K562 (cell line): ENCODE measurements around the gene EMC6. TPM values are rescaled to one million over a fixed set of nuclear protein-coding genes. Genes with fewer than 3 reads are reported as not detected.

Experiments used
- AFF1 ChIP-seq, 2 experiments: fragments of 450-650 bp; IDR thresholded peaks; 2 replicates each; pipeline ENCODE4 v1.6.1; 2018; ENCODE audit warnings: mild to moderate bottlenecking in 2 of 2, low read depth in 1 of 2; ENCODE audit not compliant: partially characterized antibody in 2 of 2
- AFF4 ChIP-seq: sonication (generic); formaldehyde crosslinking; IDR thresholded peaks from 2 replicates; pipeline ENCODE4 v1.8.0; 2023; ENCODE audit warnings: mild to moderate bottlenecking, missing genetic modification reagents
- ARID1B ChIP-seq: fragments of 450-650 bp; IDR thresholded peaks from 2 replicates; pipeline ENCODE4 v1.6.1; 2016; ENCODE audit warnings: antibody characterized with exemption, mild to moderate bottlenecking, inconsistent platforms
- ARID2 ChIP-seq: fragments of 450-650 bp; IDR thresholded peaks from 2 replicates; pipeline ENCODE4 v1.6.1; 2017; ENCODE audit warnings: antibody characterized with exemption, mild to moderate bottlenecking
- TEAD1 ChIP-seq, 2 experiments: fragments of 450-650 bp in 1 of 2; sonication (generic) in 1 of 2; formaldehyde crosslinking; IDR thresholded peaks; 2 replicates each; pipeline versions ENCODE4 v1.4.0 to v1.8.0; 2020 to 2022; ENCODE audit warnings: mild to moderate bottlenecking in 2 of 2, missing genetic modification reagents in 1 of 2
- ZBED1 ChIP-seq: IDR thresholded peaks from 2 replicates; pipeline ENCODE4 v1.6.1; 2014
- polyA plus RNA-seq, 8 experiments: library from polyadenylated mRNA; depleted of rRNA in 4 of 8; stranded (reverse) in 5 of 8; unstranded in 3 of 8; fragments of >200 nt; fragmentation: Nextera tagmentation in 2 of 8; fragmentation: Illumina TruSeq in 1 of 8; extraction: Ambion mirVana in 2 of 8; extraction: Trizol in 1 of 8; gene quantifications; 2 replicates each; pipeline versions ENCODE4 v1.2.1 to v1.2.3, GENCODE V29; 2011 to 2014; ENCODE audit warnings: inconsistent platforms in 1 of 8, missing spikeins in 1 of 8
- total RNA-seq, 7 experiments: library from RNA; depleted of rRNA in 6 of 7; stranded (reverse); fragments of >200 nt in 6 of 7; fragmentation: Illumina TruSeq in 2 of 7; extraction: Trizol in 2 of 7; gene quantifications; 2 replicates each; pipeline versions ENCODE4 v1.2.1 to v1.2.3, GENCODE V29; 2011 to 2021; ENCODE audit warnings: low replicate concordance in 1 of 7
- TF ChIP-seq, protein P1 (sequence below): fragments of 450-650 bp; IDR thresholded peaks from 2 replicates; pipeline ENCODE4 v1.6.1; 2018; ENCODE audit warnings: mild to moderate bottlenecking, low read depth; ENCODE audit not compliant: partially characterized antibody
- TF ChIP-seq, protein P2 (sequence below): sonication (generic); formaldehyde crosslinking; IDR thresholded peaks from 2 replicates; pipeline ENCODE4 v1.8.0; 2023; ENCODE audit warnings: missing genetic modification reagents, mild to moderate bottlenecking, borderline replicate concordance

The EMC6 gene
- total and polyA plus RNA-seq, 9 of the 15 experiments (the other 6 are each of a cell fraction or from before 2014, with no cell fraction given), result 2.9 to 136 (median 24.9) TPM

DNA sequence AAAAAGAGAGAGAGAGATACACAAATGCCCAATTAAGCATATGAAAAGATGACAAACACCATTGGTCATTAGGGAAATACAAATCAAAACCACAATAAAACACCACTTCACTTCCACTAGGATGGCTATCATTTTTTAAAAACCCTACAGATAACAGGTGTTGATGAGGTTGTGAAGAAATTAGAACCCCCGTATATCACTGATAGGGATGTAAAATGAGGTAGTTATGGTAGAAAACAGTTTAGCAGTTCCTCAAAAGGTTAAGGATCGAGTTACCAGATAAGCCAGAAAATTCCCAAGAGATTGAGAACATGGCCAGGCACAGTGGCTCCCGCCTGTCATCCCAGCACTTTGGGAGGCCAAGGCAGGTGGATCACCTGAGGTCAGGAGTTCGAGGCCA lies 24.5 kb downstream of the EMC6 start (continued):
- TF ChIP-seq AFF1 (IDR thresholded peaks at IDR 0.05; ENCODE audit: low read depth in 1 of 2, partially characterized antibody in 2 of 2) (no peak), AFF4 (CRISPR knock-in tag) (no peak), TEAD1 (CRISPR knock-in tag; IDR thresholded peaks at IDR 0.05) (no peak), ZBED1 (no peak), ARID2 (no peak), ARID1B (no peak)
- TF ChIP-seq, protein P1, sequence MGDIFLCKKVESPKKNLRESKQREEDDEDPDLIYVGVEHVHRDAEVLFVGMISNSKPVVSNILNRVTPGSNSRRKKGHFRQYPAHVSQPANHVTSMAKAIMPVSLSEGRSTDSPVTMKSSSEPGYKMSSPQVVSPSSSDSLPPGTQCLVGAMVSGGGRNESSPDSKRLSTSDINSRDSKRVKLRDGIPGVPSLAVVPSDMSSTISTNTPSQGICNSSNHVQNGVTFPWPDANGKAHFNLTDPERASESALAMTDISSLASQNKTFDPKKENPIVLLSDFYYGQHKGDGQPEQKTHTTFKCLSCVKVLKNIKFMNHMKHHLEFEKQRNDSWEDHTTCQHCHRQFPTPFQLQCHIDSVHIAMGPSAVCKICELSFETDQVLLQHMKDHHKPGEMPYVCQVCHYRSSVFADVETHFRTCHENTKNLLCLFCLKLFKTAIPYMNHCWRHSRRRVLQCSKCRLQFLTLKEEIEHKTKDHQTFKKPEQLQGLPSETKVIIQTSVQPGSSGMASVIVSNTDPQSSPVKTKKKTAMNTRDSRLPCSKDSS, result no peak
- TF ChIP-seq, protein P2, sequence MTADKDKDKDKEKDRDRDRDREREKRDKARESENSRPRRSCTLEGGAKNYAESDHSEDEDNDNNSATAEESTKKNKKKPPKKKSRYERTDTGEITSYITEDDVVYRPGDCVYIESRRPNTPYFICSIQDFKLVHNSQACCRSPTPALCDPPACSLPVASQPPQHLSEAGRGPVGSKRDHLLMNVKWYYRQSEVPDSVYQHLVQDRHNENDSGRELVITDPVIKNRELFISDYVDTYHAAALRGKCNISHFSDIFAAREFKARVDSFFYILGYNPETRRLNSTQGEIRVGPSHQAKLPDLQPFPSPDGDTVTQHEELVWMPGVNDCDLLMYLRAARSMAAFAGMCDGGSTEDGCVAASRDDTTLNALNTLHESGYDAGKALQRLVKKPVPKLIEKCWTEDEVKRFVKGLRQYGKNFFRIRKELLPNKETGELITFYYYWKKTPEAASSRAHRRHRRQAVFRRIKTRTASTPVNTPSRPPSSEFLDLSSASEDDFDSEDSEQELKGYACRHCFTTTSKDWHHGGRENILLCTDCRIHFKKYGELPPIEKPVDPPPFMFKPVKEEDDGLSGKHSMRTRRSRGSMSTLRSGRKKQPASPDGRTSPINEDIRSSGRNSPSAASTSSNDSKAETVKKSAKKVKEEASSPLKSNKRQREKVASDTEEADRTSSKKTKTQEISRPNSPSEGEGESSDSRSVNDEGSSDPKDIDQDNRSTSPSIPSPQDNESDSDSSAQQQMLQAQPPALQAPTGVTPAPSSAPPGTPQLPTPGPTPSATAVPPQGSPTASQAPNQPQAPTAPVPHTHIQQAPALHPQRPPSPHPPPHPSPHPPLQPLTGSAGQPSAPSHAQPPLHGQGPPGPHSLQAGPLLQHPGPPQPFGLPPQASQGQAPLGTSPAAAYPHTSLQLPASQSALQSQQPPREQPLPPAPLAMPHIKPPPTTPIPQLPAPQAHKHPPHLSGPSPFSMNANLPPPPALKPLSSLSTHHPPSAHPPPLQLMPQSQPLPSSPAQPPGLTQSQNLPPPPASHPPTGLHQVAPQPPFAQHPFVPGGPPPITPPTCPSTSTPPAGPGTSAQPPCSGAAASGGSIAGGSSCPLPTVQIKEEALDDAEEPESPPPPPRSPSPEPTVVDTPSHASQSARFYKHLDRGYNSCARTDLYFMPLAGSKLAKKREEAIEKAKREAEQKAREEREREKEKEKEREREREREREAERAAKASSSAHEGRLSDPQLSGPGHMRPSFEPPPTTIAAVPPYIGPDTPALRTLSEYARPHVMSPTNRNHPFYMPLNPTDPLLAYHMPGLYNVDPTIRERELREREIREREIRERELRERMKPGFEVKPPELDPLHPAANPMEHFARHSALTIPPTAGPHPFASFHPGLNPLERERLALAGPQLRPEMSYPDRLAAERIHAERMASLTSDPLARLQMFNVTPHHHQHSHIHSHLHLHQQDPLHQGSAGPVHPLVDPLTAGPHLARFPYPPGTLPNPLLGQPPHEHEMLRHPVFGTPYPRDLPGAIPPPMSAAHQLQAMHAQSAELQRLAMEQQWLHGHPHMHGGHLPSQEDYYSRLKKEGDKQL (CRISPR knock-in tag), result no peak
